Activated B cell treated with CpG ODN at 0.5 μM for 24 hours (primary cell): ENCODE results near the gene TTC39B. TPM values are rescaled to one million over a fixed set of nuclear protein-coding genes. Genes with fewer than 3 reads are reported as not detected.

ENCODE experiments used
- ATAC-seq: fragments of 200-7000 bp; cut with Tn5 transposase; one replicate; pipeline ENCODE4 v1.10.0; 2021; ENCODE audit warnings: low read depth, mild to moderate bottlenecking, moderate library complexity
- CTCF ChIA-PET: fragments of 350-600 bp; sonication (Branson Sonifier 250); formaldehyde crosslinking; loops from one replicate; lab custom pipeline; 2021; ENCODE audit warnings: antibody characterized with exemption; lab: Charles Lee
- POLR2A ChIA-PET: fragments of 350-600 bp; sonication (Branson Sonifier 250); formaldehyde crosslinking; loops from one replicate; lab custom pipeline; 2021; ENCODE audit warnings: antibody characterized with exemption; lab: Charles Lee
- DNase-seq: peaks from one replicate; pipeline ENCODE4 v3.0.0; 2022
- H3K27ac Mint-ChIP-seq: one replicate; pipeline ENCODE4 v1.8.0; 2020; ENCODE audit warnings: mixed read lengths
- H3K27me3 Mint-ChIP-seq: one replicate; pipeline ENCODE4 v1.8.0; 2021; ENCODE audit warnings: mixed read lengths
- H3K36me3 Mint-ChIP-seq: one replicate; pipeline ENCODE4 v1.8.0; 2021; ENCODE audit warnings: low read depth, mixed read lengths
- H3K4me1 Mint-ChIP-seq: one replicate; pipeline ENCODE4 v1.8.0; 2021; ENCODE audit warnings: mixed read lengths
- H3K4me3 Mint-ChIP-seq: one replicate; pipeline ENCODE4 v1.8.0; 2020; ENCODE audit warnings: mild to moderate bottlenecking, mixed read lengths
- H3K9me3 Mint-ChIP-seq: one replicate; pipeline ENCODE4 v1.8.0; 2020; ENCODE audit warnings: mixed read lengths
- intact Hi-C: fragments of 100-400 bp; cut with micrococcal nuclease; formaldehyde crosslinking; loops from one replicate; pipeline ENCODE4 v1.15.1; 2024
- total RNA-seq: library from RNA; stranded (reverse); gene quantifications from 2 replicates; pipeline ENCODE4 v1.2.3, GENCODE V29; 2022
- TF ChIP-seq, protein P1 (sequence below): fragments of 200-600 bp; IDR thresholded peaks from one replicate; pipeline ENCODE4 v1.8.0; 2022; ENCODE audit warnings: antibody characterized with exemption, mild to moderate bottlenecking

TTC39B gene
- total RNA-seq, 1 donor from 2014 or later = 6.6 TPM

DNA sequence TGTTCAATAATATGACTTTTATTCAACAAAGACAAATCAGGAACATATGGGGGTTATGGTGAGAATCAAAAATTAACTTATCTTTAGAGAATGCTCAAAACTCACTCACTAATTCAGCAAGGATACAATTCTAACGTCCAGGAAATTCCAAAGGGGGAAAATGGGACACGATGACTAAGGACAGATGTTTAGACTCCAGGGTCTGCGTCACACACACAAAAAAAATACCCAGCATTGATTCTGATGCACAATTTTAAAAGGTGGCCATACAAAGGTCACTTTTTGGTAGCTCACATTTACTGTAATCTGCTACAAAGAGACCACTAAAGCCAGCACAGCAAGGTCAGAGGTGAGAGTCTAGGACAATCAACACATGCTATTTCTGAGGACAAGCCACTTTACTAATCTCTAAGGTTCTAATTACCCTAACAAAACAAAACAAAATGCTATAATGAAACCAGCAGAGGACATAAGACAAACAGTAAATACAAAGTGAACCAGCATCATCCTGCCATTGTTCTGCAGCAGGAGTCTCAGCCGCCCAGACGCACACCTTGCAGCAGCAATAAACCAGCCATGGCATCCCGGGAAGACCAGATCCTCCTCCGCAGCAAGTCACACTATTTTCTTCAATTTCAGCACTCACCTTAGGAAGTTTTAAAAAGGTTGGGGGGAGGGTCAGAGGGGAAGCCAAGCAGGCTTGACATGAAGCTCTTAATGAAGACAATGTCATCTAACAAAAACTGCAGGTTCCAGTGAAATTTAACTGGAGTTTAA is 57.8 kb downstream of the TTC39B start:
- TF ChIP-seq, protein P1, sequence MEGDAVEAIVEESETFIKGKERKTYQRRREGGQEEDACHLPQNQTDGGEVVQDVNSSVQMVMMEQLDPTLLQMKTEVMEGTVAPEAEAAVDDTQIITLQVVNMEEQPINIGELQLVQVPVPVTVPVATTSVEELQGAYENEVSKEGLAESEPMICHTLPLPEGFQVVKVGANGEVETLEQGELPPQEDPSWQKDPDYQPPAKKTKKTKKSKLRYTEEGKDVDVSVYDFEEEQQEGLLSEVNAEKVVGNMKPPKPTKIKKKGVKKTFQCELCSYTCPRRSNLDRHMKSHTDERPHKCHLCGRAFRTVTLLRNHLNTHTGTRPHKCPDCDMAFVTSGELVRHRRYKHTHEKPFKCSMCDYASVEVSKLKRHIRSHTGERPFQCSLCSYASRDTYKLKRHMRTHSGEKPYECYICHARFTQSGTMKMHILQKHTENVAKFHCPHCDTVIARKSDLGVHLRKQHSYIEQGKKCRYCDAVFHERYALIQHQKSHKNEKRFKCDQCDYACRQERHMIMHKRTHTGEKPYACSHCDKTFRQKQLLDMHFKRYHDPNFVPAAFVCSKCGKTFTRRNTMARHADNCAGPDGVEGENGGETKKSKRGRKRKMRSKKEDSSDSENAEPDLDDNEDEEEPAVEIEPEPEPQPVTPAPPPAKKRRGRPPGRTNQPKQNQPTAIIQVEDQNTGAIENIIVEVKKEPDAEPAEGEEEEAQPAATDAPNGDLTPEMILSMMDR = no peak
- Mint-ChIP-seq H3K27me3 (no peaks in the 10 kb centered on the region), H3K27ac (no peak overlapping the region), H3K9me3 (no peaks in the 10 kb centered on the region), H3K36me3 (no peaks in the 10 kb centered on the region), H3K4me1 (no peaks in the 10 kb centered on the region), H3K4me3 (no peak overlapping the region)
- no peak for DNase-seq
- ChIA-PET CTCF (interaction anchor here (1.0 kb wide), 1 partner anchor 18 kb away, joined by 3 read pairs; no protein-coding TSS in a partner anchor), POLR2A (no interaction called here)
- intact Hi-C loops = no loop called here
- no peak for ATAC-seq

DNA sequence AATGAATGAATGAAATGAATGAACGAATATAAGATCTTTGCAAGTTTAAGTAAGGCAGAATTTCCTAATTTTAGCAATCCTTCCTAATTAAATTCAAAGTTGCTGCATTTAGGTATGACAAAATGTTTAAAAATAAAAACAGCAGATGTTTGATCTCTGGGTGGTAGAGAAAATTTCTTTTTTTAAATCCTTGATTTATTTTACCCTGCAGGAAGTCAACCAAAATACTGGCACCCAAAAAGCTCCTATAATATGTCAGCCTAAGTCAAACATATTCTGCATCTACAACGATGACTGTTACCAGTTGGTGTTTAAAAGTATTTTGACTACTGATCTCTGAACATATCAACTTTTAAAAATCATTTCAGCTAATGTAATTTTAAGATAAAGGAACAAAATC is 58.4 kb downstream of the TTC39B start:
- Mint-ChIP-seq H3K9me3 (no peaks in the 10 kb centered on the region), H3K27ac (no peak overlapping the region), H3K4me1 (no peaks in the 10 kb centered on the region), H3K36me3 (no peaks in the 10 kb centered on the region), H3K4me3 (no peak overlapping the region), H3K27me3 (no peaks in the 10 kb centered on the region)
- ChIA-PET CTCF (interaction anchor here (1.0 kb wide), 1 partner anchor 17 kb away, joined by 3 read pairs; no protein-coding TSS in a partner anchor), POLR2A (no interaction called here)
- no peak for DNase-seq
- no peak for ATAC-seq
- intact Hi-C loops = no loop called here
- TF ChIP-seq, protein P1 = no peak

DNA sequence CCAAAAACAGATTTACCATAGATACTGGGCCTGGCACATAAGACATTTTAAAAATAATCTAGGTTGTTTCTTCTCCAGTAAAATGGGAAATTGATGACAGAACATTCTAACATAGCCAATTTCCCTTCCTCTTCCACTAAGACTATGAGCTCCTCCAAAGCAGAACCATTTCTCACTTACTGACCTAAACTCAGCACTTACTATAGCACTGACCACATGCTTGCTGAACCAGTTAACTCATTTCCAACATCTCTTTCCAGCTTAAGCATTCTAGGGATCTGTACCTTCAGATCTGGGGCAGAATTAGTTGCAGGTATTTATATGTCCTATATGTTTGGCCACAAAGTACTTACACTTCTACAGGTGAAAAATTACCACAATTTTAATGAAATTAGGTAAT is 58.9 kb downstream of the TTC39B start:
- no peak overlapping the region for H3K27ac Mint-ChIP-seq
- POLR2A ChIA-PET = no interaction called here
- CTCF ChIA-PET = no interaction called here
- no peak for ATAC-seq
- H3K36me3 Mint-ChIP-seq = no peaks in the 10 kb centered on the region
- intact Hi-C loops = no loop called here
- no peak for DNase-seq
- no peaks in the 10 kb centered on the region for H3K9me3 Mint-ChIP-seq
- no peaks in the 10 kb centered on the region for H3K27me3 Mint-ChIP-seq
- no peaks in the 10 kb centered on the region for H3K4me1 Mint-ChIP-seq
- no peak overlapping the region for H3K4me3 Mint-ChIP-seq
- TF ChIP-seq, protein P1 = no peak

DNA sequence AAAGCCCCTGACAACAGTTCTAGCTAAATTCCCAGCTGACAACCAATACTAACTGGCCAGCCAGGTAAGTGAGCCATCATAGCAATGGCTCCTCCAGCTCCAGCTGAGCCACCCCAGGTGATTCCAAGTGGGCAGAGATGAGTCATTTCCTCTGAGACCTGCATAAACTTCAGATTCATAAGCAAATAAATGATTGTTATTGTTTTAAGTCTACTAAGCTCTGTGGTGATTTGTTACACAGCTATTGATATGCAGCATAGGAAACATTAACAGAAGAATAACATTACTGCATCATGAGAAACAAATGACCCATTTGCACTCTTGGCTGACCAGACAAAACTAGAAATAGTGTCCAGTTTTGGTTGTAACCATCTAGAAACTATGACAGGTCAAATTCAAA is 60.3 kb downstream of the TTC39B start:
- intact Hi-C loops = no loop called here

DNA sequence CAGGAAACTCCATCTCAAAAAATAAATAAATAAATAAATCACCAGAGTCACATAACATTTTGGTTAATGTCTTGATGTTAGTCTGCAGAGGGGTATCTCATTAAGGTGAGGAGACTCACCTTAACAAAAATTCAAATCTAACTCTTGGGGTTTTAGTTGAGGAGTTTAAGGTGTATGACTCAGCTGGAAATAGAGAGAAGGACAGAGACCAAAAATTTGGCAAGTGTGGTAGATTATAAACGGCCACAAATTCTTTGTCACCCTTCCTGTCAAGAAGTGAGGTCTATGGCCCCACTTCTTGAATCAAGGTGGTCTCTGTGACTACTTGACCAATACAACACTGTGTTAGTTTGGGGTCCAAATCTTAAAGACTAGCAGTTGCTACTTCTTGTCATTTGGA is 60.8 kb downstream of the TTC39B start:
- ChIA-PET CTCF (no interaction called here), POLR2A (no interaction called here)
- no peak for DNase-seq
- H3K4me1 Mint-ChIP-seq = no peaks in the 10 kb centered on the region
- H3K27me3 Mint-ChIP-seq = no peaks in the 10 kb centered on the region
- TF ChIP-seq, protein P1 = no peak
- H3K36me3 Mint-ChIP-seq = no peaks in the 10 kb centered on the region
- no peaks in the 10 kb centered on the region for H3K9me3 Mint-ChIP-seq
- no peak overlapping the region for H3K27ac Mint-ChIP-seq
- intact Hi-C loops = no loop called here
- no peak overlapping the region for H3K4me3 Mint-ChIP-seq
- ATAC-seq = no peak

More for the DNA sequence above, 60.3 kb downstream of the TTC39B start:
- ATAC-seq (no peak), DNase-seq (no peak)
- CTCF ChIA-PET = no interaction called here
- Mint-ChIP-seq H3K4me3 (no peak overlapping the region), H3K27me3 (no peaks in the 10 kb centered on the region), H3K27ac (no peak overlapping the region), H3K4me1 (no peaks in the 10 kb centered on the region), H3K9me3 (no peaks in the 10 kb centered on the region), H3K36me3 (no peaks in the 10 kb centered on the region)
- POLR2A ChIA-PET = no interaction called here
- TF ChIP-seq, protein P1 = no peak
